ENCODE data around the gene RANGAP1.
A peak's percentile ranks its signal among the peaks of the same experiment; 100 is the strongest.

The RANGAP1 gene

GRCh38 chr22:41217553-41218157 lies 68.3 kb downstream of the RANGAP1 start:
- TF ChIP-seq CTCF (IDR thresholded peaks at IDR 0.05; ENCODE audit: control insufficient read depth, insufficient read depth, low read depth, low read length, missing control alignments) = no peak
- no peak overlapping the region; the same call in 1 of the 2 replicates for H3K4me3 ChIP-seq (ENCODE audit: control insufficient read depth, low read depth, low read length)
- peak; percentile 64 for DNase-seq (ENCODE audit: low read depth)

- no peak for DNase-seq (ENCODE audit: low read depth)
- peak overlapping the region; percentile 7; the same call in 1 of the 2 replicates for H3K4me3 ChIP-seq (ENCODE audit: control insufficient read depth, low read depth, low read length)
- TF ChIP-seq CTCF (IDR thresholded peaks at IDR 0.05; ENCODE audit: control insufficient read depth, insufficient read depth, low read depth, low read length, missing control alignments) = no peak
Measured at GRCh38 chr22:41216984-41217383, 69.0 kb downstream of the RANGAP1 start.

- TF ChIP-seq CTCF (IDR thresholded peaks at IDR 0.05; ENCODE audit: control insufficient read depth, insufficient read depth, low read depth, low read length, missing control alignments) = no peak
- DNase-seq (ENCODE audit: low read depth) = no peak
- peak overlapping the region; percentile 8; the same call in 1 of the 2 replicates for H3K4me3 ChIP-seq (ENCODE audit: control insufficient read depth, low read depth, low read length)
Measured at GRCh38 chr22:41215926-41216325, 70.1 kb downstream of the RANGAP1 start.

- TF ChIP-seq CTCF (IDR thresholded peaks at IDR 0.05; ENCODE audit: control insufficient read depth, insufficient read depth, low read depth, low read length, missing control alignments) = no peak
- H3K4me3 ChIP-seq (ENCODE audit: control insufficient read depth, low read depth, low read length) = no peak overlapping the region
- no peak for DNase-seq (ENCODE audit: low read depth)
Measured at GRCh38 chr22:41215409-41215808, 70.6 kb downstream of the RANGAP1 start.

DNA sequence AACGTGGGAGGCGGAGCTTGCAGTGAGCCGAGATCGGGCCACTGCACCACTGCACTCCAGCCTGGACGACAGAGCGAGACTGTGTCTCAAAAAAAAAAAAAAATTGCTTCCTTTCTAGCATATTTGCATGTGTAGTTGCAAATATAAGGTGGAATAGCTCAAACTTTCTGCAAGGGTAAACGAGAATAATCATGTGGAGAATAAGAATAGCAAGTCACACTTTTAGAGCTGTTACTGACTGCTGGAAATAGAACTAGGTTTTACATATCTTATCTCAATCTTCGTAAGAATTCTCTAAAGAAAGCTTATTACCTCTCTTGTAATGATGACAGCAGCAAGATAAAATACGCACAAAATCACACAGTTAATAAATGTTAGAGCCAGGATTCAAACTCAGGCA lies 79.3 kb downstream of the RANGAP1 start:
- no peak overlapping the region for H3K4me3 ChIP-seq (ENCODE audit: control insufficient read depth, low read depth, low read length)
- TF ChIP-seq CTCF (IDR thresholded peaks at IDR 0.05; ENCODE audit: control insufficient read depth, insufficient read depth, low read depth, low read length, missing control alignments) = no peak
- DNase-seq (ENCODE audit: low read depth) = no peak

- TF ChIP-seq CTCF (IDR thresholded peaks at IDR 0.05; ENCODE audit: control insufficient read depth, insufficient read depth, low read depth, low read length, missing control alignments) = no peak
- H3K4me3 ChIP-seq (ENCODE audit: control insufficient read depth, low read depth, low read length) = peak within 1 kb of the TSS; percentile 96
- DNase-seq (ENCODE audit: low read depth) = peak; percentile 68
Measured at GRCh38 chr22:41204992-41205900, 80.7 kb downstream of the RANGAP1 start, which contains the start of gene L3MBTL2. Gene L3MBTL2, plus strand, starts transcription at chr22:41205312. Its CDS starts 51 bp downstream, at chr22:41205363.
